ENCODE measurements around the gene SLC7A11. TPM values are rescaled to one million over a fixed set of nuclear protein-coding genes. Genes with fewer than 3 reads are reported as not detected.
"Not testable (repeated sequence)": the region's sequence is repeated elsewhere in the genome, so short reads cannot be mapped to it uniquely, and the experiment has no call there.

The SLC7A11 gene
- total RNA-seq, 2 experiments from 2014 or later, result 3.2 to 3.4 TPM

GRCh38 chr4:138223231-138223910 is 18.8 kb downstream of the SLC7A11 start:
- Mint-ChIP-seq H3K4me1 (ENCODE audit: low read depth) (no peaks in the 10 kb centered on the region), H3K27ac (no peak overlapping the region), H3K4me3 (no peak overlapping the region), H3K36me3 (peaks cover 2% of the 10 kb centered on the region), H3K27me3 (no peaks in the 10 kb centered on the region), H3K9me3 (no peaks in the 10 kb centered on the region)
- DNase-seq, result no peak
- CTCF ChIA-PET, result no interaction called here
- intact Hi-C loops (cut with micrococcal nuclease), result no loop called here
- POLR2A ChIA-PET, result no interaction called here

- ChIA-PET CTCF (no interaction called here), POLR2A (no interaction called here)
- no peak for DNase-seq
- no peaks in the 10 kb centered on the region for H3K27me3 Mint-ChIP-seq
- no peak overlapping the region for H3K4me3 Mint-ChIP-seq
- H3K36me3 Mint-ChIP-seq, result peaks cover 2% of the 10 kb centered on the region
- H3K9me3 Mint-ChIP-seq, result no peaks in the 10 kb centered on the region
- intact Hi-C loops (cut with micrococcal nuclease), result no loop called here
- H3K4me1 Mint-ChIP-seq (ENCODE audit: low read depth), result no peaks in the 10 kb centered on the region
- H3K27ac Mint-ChIP-seq, result no peak overlapping the region
These were observed 20.1 kb downstream of the SLC7A11 start for GRCh38 chr4:138222046-138222445.

GRCh38 chr4:138218976-138219375 is 23.2 kb downstream of the SLC7A11 start:
- H3K4me1 Mint-ChIP-seq (ENCODE audit: low read depth), result no peaks in the 10 kb centered on the region
- no peaks in the 10 kb centered on the region for H3K27me3 Mint-ChIP-seq
- peaks cover 2% of the 10 kb centered on the region for H3K36me3 Mint-ChIP-seq
- POLR2A ChIA-PET, result no interaction called here
- CTCF ChIA-PET, result no interaction called here
- no peak overlapping the region for H3K27ac Mint-ChIP-seq
- DNase-seq, result no peak
- H3K9me3 Mint-ChIP-seq, result no peaks in the 10 kb centered on the region
- no peak overlapping the region for H3K4me3 Mint-ChIP-seq
- intact Hi-C loops (cut with micrococcal nuclease), result no loop called here

- intact Hi-C loops (cut with micrococcal nuclease), result no loop called here
- Mint-ChIP-seq H3K4me1 (ENCODE audit: low read depth) (no peaks in the 10 kb centered on the region), H3K36me3 (peaks cover 2% of the 10 kb centered on the region), H3K27ac (no peak overlapping the region), H3K4me3 (no peak overlapping the region), H3K27me3 (no peaks in the 10 kb centered on the region), H3K9me3 (no peaks in the 10 kb centered on the region)
- DNase-seq, result no peak
- ChIA-PET CTCF (no interaction called here), POLR2A (no interaction called here)
These were observed 24.6 kb downstream of the SLC7A11 start for GRCh38 chr4:138217567-138217966.

- Mint-ChIP-seq H3K4me1 (ENCODE audit: low read depth) (no peaks in the 10 kb centered on the region), H3K27me3 (no peaks in the 10 kb centered on the region), H3K36me3 (peaks cover 2% of the 10 kb centered on the region), H3K4me3 (no peak overlapping the region), H3K9me3 (no peaks in the 10 kb centered on the region), H3K27ac (no peak overlapping the region)
- ChIA-PET CTCF (no interaction called here), POLR2A (no interaction called here)
- intact Hi-C loops (cut with micrococcal nuclease), result no loop called here
- no peak for DNase-seq
These were observed 25.8 kb downstream of the SLC7A11 start for GRCh38 chr4:138216272-138216867.

- H3K27me3 Mint-ChIP-seq; POLR2A ChIA-PET; intact Hi-C loops (cut with micrococcal nuclease); H3K4me3 Mint-ChIP-seq; H3K27ac Mint-ChIP-seq; H3K36me3 Mint-ChIP-seq; DNase-seq; H3K9me3 Mint-ChIP-seq; CTCF ChIA-PET; H3K4me1 Mint-ChIP-seq (ENCODE audit: low read depth): not testable (repeated sequence)
These were observed 31.6 kb downstream of the SLC7A11 start for GRCh38 chr4:138210576-138210975.

GRCh38 chr4:138209094-138209493 is 33.1 kb downstream of the SLC7A11 start:
- Mint-ChIP-seq H3K4me3 (no peak overlapping the region), H3K4me1 (ENCODE audit: low read depth) (no peaks in the 10 kb centered on the region), H3K27ac (no peak overlapping the region), H3K9me3 (no peaks in the 10 kb centered on the region), H3K27me3 (no peaks in the 10 kb centered on the region), H3K36me3 (no peaks in the 10 kb centered on the region)
- intact Hi-C loops (cut with micrococcal nuclease), result no loop called here
- ChIA-PET POLR2A (no interaction called here), CTCF (no interaction called here)
- DNase-seq, result no peak

GRCh38 chr4:138205531-138206233 is 36.5 kb downstream of the SLC7A11 start:
- no peak for DNase-seq
- intact Hi-C loops (cut with micrococcal nuclease), result no loop called here
- Mint-ChIP-seq H3K36me3 (no peaks in the 10 kb centered on the region), H3K9me3 (no peaks in the 10 kb centered on the region), H3K4me1 (ENCODE audit: low read depth) (no peaks in the 10 kb centered on the region), H3K27ac (no peak overlapping the region), H3K4me3 (no peak overlapping the region), H3K27me3 (no peaks in the 10 kb centered on the region)
- ChIA-PET CTCF (no interaction called here), POLR2A (no interaction called here)

- no peak overlapping the region for H3K27ac Mint-ChIP-seq
- no peaks in the 10 kb centered on the region for H3K27me3 Mint-ChIP-seq
- no peaks in the 10 kb centered on the region for H3K4me1 Mint-ChIP-seq (ENCODE audit: low read depth)
- intact Hi-C loops (cut with micrococcal nuclease), result no loop called here
- DNase-seq, result no peak
- H3K4me3 Mint-ChIP-seq, result no peak overlapping the region
- CTCF ChIA-PET, result no interaction called here
- H3K9me3 Mint-ChIP-seq, result no peaks in the 10 kb centered on the region
- H3K36me3 Mint-ChIP-seq, result no peaks in the 10 kb centered on the region
- POLR2A ChIA-PET, result no interaction called here
These were observed 37.6 kb downstream of the SLC7A11 start for GRCh38 chr4:138204507-138204906.

- Mint-ChIP-seq H3K27me3 (no peaks in the 10 kb centered on the region), H3K9me3 (no peaks in the 10 kb centered on the region), H3K4me3 (no peak overlapping the region), H3K36me3 (no peaks in the 10 kb centered on the region), H3K4me1 (ENCODE audit: low read depth) (no peaks in the 10 kb centered on the region), H3K27ac (no peak overlapping the region)
- intact Hi-C loops (cut with micrococcal nuclease), result no loop called here
- no peak for DNase-seq
- ChIA-PET POLR2A (no interaction called here), CTCF (no interaction called here)
These were observed 39.5 kb downstream of the SLC7A11 start for GRCh38 chr4:138202686-138203085.

- Mint-ChIP-seq H3K4me3 (no peak overlapping the region), H3K9me3 (no peaks in the 10 kb centered on the region), H3K27me3 (no peaks in the 10 kb centered on the region), H3K4me1 (ENCODE audit: low read depth) (no peaks in the 10 kb centered on the region), H3K36me3 (no peaks in the 10 kb centered on the region), H3K27ac (no peak overlapping the region)
- DNase-seq, result no peak
- CTCF ChIA-PET, result no interaction called here
- POLR2A ChIA-PET, result no interaction called here
- intact Hi-C loops (cut with micrococcal nuclease), result no loop called here
These were observed 41.9 kb downstream of the SLC7A11 start for GRCh38 chr4:138200236-138200590.

GRCh38 chr4:138199568-138200235 is 42.4 kb downstream of the SLC7A11 start:
- POLR2A ChIA-PET, result no interaction called here
- no peaks in the 10 kb centered on the region for H3K27me3 Mint-ChIP-seq
- CTCF ChIA-PET, result no interaction called here

GRCh38 chr4:138196153-138196552 is 46.0 kb downstream of the SLC7A11 start:
- CTCF ChIA-PET, result no interaction called here
- no peak for DNase-seq
- intact Hi-C loops (cut with micrococcal nuclease), result no loop called here
- Mint-ChIP-seq H3K4me3 (no peak overlapping the region), H3K27ac (no peak overlapping the region), H3K36me3 (no peaks in the 10 kb centered on the region), H3K4me1 (ENCODE audit: low read depth) (no peaks in the 10 kb centered on the region), H3K27me3 (no peaks in the 10 kb centered on the region), H3K9me3 (no peaks in the 10 kb centered on the region)
- POLR2A ChIA-PET, result no interaction called here

More at GRCh38 chr4:138199568-138200235, 42.4 kb downstream of the SLC7A11 start:
- intact Hi-C loops (cut with micrococcal nuclease), result no loop called here
- Mint-ChIP-seq H3K9me3 (no peaks in the 10 kb centered on the region), H3K27ac (no peak overlapping the region), H3K4me1 (ENCODE audit: low read depth) (no peaks in the 10 kb centered on the region), H3K36me3 (no peaks in the 10 kb centered on the region), H3K4me3 (no peak overlapping the region)
- DNase-seq, result no peak

All from activated CD4-positive, alpha-beta memory T cell treated with anti-CD3 and anti-CD28 coated beads for 36 hours (primary cell).